Epithelial cell of esophagus (primary cell): Measurements from ENCODE around the gene PSMG1.
"Not testable (repeated sequence)": the region's sequence is repeated elsewhere in the genome, so short reads cannot be mapped to it uniquely, and the experiment has no call there.

ENCODE experiments used
- DNase-seq: peaks from one replicate; pipeline ENCODE4 v3.0.0; 2010; ENCODE audit warnings: low read depth
- H3K4me3 ChIP-seq: 2 replicates; pipeline ENCODE4 v1.5.1; 2011; ENCODE audit warnings: mild to moderate bottlenecking, low read length, control low read depth
- CTCF ChIP-seq: IDR thresholded peaks from 2 replicates; pipeline ENCODE4 v1.5.1; 2011; ENCODE audit warnings: low read depth, mild to moderate bottlenecking, low read length, control low read depth, inconsistent platforms; ENCODE audit not compliant: insufficient read depth; ENCODE audit errors: missing control alignments

PSMG1 gene

GRCh38 chr21:39173716-39174680 lies 9.3 kb downstream of the PSMG1 start:
- TF ChIP-seq CTCF, result no peak
- no peak for DNase-seq
- no peak overlapping the region for H3K4me3 ChIP-seq

- no peak overlapping the region for H3K4me3 ChIP-seq
- DNase-seq, result no peak
- TF ChIP-seq CTCF, result no peak
These were observed 13.3 kb downstream of the PSMG1 start for GRCh38 chr21:39169906-39170305.

GRCh38 chr21:39168800-39169199 lies 14.5 kb downstream of the PSMG1 start:
- H3K4me3 ChIP-seq, result no peak overlapping the region
- TF ChIP-seq CTCF, result no peak
- DNase-seq, result no peak

GRCh38 chr21:39164523-39164922 lies 18.7 kb downstream of the PSMG1 start:
- TF ChIP-seq CTCF, result no peak
- DNase-seq, result no peak
- H3K4me3 ChIP-seq, result no peak overlapping the region

- no peak for TF ChIP-seq CTCF
- no peak overlapping the region for H3K4me3 ChIP-seq
- DNase-seq, result no peak
These were observed 22.2 kb downstream of the PSMG1 start for GRCh38 chr21:39161064-39161463.

GRCh38 chr21:39159342-39160063 lies 23.7 kb downstream of the PSMG1 start:
- H3K4me3 ChIP-seq, result no peak overlapping the region
- DNase-seq, result no peak
- no peak for TF ChIP-seq CTCF

- DNase-seq, H3K4me3 ChIP-seq: not testable (repeated sequence)
These were observed 26.0 kb downstream of the PSMG1 start for GRCh38 chr21:39157241-39157640.
